Hematopoietic multipotent progenitor cell treated with erythropoietin and hydrocortisone succinate and interleukin-3 and kit ligand, for 4 days (in vitro differentiated cells): ENCODE data around the gene MAML1.

ENCODE experiments used
- DNase-seq: peaks from one replicate; pipeline ENCODE4 v3.0.0-alpha.2; 2015

The MAML1 gene

GRCh38 chr5:179806250-179807048 is 73.8 kb downstream of the MAML1 start, which contains the start of gene MGAT4B:
Gene MGAT4B, minus strand, starts transcription at chr5:179806866. Its CDS starts 283 bp downstream, at chr5:179806583.
- DNase-seq, result peak; percentile 93

GRCh38 chr5:179812135-179812825 is 79.7 kb downstream of the MAML1 start:
- no peak for DNase-seq

DNA sequence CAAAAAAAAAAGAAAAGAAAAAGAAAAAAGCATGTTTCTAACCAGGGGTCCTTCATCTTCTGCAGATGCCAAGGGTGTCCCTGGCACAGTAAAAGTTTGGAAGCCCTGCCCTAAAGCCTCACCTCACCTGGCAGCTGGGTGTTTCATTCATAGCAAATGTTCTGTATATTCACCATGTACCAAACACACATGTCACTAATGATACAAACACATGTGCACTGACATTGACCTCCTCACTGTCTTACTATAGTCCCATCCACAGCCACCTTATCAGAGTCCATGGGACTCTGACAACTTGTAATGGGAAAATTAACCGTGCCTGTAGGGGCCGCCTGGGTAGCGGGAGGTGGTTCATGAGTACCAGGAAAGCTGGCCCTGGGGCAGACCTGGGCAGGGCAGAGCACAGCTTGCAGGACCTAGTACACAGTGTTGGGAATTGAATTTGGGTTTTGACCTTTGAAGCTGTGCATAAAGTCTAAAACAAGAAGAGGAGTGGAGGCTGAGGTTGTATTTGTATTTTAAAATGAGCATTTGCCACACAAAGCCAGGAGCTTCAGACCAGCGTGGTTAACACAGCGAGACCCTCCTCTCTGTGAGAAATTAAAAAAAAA is 80.5 kb downstream of the MAML1 start:
- DNase-seq, result no peak

DNA sequence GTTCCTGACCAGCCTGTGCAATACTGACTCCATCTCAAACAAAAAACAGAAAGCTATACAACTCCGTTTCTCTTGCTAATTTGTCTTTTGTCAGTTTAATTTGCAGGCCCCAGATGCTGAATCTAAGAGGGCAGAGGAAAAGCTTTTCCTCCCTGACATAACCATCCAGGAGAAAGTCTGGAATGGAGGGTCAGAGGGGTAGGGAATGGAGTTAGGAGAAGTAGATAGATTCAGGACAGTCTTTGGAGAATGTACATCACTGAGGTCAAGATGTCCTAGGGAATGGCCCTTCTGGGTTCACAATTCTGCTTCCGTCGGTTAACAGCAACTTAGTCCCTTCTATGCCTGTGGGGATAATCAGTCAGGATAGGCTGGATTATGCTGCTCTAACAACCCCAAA is 81.5 kb downstream of the MAML1 start:
- DNase-seq, result no peak

DNA sequence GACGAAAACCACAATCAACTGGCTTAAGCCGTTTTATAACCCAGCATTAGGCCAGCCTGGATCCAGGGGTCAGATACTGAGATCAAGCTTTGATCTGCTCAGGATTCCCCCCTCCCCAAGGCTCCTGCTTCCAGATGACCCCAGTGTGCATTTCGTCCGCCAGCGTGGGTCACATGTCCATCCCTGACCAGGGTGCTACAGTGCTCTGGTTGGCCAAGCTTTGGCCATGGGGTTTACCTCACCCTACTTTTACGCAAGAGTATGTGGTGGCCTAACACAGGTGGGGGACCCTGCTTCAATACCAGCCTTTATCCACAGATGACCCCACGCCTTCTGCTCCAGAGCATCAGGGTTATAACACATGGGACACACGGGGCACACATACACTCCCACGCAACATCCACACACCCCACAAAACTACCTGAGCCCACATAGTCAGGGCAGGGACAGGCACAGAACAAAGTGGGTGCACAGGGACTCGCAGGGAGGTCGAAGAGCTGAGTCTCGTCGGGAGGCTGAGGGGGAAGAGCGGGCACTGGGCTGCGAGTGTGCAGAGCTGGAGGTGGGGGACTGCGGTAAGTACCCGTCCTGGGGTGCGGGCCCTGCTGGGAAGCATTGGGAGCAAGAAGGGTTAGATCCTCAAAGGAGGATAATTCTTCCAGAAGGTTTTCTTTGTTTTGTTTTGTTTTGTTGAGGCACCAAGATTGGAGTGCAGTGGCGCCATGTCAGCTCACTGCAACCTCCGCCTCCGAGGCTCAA is 83.0 kb downstream of the MAML1 start:
- DNase-seq, result no peak

GRCh38 chr5:179816401-179816795 is 83.8 kb downstream of the MAML1 start:
- DNase-seq, result no peak

GRCh38 chr5:179816796-179817469 is 84.3 kb downstream of the MAML1 start:
- DNase-seq, result peak; percentile 52

DNA sequence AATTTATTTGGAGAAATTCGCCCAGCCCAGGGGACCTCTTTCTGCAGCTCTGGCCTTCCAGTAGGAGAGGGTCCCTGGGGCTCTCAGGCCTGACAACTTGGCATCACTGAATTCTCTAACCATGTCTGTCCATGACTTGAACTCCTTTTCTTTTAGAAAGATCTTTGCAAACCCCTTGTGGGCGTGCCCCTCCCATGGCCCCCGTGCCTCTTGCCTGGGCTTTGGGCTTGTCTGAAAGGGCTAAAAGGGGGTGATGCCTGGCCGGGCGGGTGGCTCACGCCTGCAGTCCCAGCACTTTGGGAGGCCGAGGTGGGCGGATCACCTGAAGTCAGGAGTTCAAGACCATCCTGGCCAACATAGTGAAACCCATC is 84.8 kb downstream of the MAML1 start:
- no peak for DNase-seq

DNA sequence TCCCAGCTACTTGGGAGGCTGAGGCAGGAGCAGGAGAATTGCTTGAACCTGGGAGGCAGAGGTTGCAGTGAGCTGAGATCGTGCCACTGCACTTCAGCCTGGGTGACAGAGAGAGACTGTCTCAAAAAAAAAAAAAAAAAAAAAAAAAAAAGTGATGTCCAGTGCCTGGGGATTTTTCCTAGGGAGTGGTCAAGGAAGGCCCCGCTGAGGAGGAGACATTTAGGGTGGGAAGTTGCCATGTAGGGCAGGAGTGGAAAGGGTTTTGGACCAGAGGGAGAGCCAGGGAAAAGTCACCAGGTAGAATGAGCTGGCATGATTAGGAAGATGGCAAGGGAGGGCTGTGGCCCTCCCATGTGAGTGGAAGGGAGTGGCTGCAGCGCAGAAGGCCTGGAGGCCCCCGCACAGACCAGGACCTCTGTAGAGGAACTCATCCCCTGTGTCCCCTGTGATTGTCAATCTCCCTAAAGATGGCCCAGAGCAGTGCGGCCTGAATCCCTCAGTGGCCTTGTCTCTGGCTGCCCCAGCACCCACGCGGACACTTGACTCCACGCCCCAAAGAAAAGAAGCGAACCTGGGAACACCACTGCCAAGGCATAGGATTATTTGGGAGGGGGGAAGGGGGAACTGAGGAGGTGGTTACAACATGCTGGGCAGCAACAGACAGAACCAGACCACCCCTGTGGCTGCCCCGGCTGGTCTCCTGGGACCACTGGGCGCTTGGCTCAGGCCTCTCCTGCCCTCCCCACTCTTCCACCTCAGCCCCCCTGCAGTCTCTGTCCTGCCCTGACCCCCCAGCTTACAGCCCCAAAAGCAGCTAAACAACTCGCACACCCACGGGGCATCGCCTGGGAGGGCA is 85.5 kb downstream of the MAML1 start:
- DNase-seq, result no peak

GRCh38 chr5:179818746-179819295 is 86.2 kb downstream of the MAML1 start:
- DNase-seq, result peak; percentile 93

- peak; percentile 66 for DNase-seq
These were observed 86.9 kb downstream of the MAML1 start for GRCh38 chr5:179819296-179820126.

GRCh38 chr5:179820127-179820482 is 87.5 kb downstream of the MAML1 start:
- DNase-seq, result no peak

GRCh38 chr5:179820483-179821297 is 88.1 kb downstream of the MAML1 start, which contains the start of gene SQSTM1:
Gene SQSTM1, plus strand, starts transcription at chr5:179820905. Its CDS starts 32 bp downstream, at chr5:179820937.
- peak; percentile 88 for DNase-seq

- peak; percentile 98 for DNase-seq
These were observed 88.9 kb downstream of the MAML1 start for GRCh38 chr5:179821298-179822058.

DNA sequence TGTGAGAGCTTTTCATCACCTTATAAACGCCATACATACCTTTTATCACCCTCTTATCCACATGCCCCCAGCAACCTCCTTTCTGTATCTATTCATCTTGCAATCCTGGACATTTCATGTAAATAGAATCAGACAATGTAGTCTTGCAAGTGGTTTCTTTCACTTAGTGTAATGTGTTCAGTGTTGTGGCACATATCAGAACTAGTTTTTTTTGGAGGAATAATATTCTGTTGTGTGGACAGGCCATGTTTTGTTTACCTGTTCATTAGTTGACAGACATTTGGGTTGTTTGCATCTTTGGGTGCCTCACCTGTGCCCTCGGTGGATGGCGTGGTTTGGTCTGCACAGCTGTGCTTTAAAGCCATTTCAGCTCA is 89.4 kb downstream of the MAML1 start:
- DNase-seq, result no peak

DNA sequence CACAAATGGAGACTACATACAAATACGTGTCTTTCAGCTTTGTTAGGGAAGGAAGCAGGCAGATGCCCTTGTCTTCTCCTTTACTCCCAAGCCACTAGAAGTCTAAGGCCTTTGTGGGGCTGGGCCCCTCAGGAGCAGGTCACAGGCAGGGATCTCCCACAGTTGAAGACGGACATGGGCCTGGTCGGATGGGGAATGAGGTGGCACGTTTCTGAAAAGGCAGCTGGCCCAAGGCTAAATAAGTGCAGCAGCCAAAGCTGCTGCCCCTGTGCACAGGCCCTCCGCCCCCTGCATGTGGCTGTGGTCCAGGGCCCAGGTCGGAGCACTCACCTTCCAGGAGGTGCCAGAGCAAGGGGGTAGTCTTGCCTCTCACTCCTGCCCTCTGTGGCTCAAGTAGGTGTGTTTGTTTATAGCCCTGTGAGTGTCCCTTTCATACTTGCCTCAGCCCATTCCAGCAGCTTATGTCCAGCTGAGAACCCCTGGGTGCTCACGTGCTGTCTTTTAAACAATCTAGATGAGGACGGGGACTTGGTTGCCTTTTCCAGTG is 89.9 kb downstream of the MAML1 start:
- DNase-seq, result no peak

DNA sequence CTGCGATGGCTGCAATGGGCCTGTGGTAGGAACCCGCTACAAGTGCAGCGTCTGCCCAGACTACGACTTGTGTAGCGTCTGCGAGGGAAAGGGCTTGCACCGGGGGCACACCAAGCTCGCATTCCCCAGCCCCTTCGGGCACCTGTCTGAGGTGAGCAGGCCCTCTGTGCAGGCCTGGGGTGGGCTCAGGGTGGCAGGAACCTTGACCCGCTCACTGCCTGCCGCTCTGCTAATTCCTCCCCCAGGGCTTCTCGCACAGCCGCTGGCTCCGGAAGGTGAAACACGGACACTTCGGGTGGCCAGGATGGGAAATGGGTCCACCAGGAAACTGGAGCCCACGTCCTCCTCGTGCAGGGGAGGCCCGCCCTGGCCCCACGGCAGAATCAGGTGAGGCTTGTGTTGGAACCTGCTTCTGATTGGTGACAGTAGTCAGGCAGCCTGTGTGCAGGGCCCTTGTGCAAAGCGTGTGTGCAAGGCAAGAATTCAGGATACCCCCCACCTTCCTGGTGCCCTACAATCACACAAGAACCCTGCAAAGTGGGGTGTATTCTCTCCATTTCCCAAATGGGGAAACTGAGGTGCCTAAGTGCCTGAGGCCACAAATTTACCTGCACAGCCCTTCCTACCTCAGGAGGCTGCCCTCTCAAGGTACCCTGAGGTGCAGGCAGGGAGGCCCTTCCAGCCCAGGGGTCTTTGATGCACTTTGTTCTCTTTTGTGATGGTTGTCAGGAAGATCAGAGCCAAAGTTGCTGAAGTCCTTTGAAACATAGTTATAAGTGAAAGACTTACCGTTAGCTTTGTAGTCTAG is 91.5 kb downstream of the MAML1 start:
- no peak for DNase-seq
